Stimulated activated CD4-positive, alpha-beta T cell treated with anti-CD3 and anti-CD28 coated beads, Interleukin-12 subunit alpha, Interleukin-12 subunit beta, amount 100 ng/mL, for 4 hours (primary cell): ENCODE results near the gene GBA2.

ENCODE experiments used
- DNase-seq: peaks from one replicate; pipeline ENCODE4 v3.0.0-alpha.2; 2020

The GBA2 gene

DNA sequence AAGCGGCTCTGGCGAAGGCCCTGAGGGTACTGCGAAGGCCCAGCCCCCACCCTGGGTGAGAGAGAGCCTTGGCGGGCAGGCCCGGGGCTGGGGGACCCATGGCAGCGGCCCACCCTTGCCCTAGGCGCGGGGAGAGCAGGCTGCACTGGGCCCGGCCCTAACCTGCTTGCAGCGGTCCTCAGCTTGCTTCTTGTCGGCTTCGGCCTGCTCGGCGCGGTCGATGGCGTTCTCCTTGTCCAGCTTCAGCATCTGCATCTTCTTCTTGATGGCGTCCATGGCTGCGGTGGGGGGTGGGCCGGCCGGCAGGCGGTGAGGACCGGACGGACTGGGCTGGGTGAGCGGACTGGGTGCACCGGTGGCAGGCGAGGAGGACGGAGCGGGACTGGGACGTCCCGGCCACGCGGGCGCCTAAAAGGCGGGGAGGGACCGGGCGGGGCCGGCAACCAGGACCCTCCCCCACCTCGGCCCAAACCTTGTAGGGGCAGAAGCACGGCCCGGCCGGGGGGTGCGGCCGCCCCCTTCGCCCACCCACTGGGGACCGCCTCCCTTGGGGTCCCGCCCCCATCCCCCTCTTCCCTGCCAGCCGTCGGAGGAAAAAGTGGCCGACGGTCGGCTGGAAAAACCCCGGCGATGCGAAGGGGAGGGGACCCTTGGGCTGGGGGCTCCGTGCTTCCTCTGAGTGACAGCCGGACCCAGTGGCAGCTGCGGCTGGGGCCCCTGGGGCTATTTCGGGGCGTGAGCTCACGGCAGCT, 59.3 kb downstream of the GBA2 start, which contains the start of gene TPM2:
Gene TPM2 (minus strand): TSS at position 384 of the 752 bp plus-strand sequence. CDS start 108 bp downstream, at position 276.
- DNase-seq: no peak

DNA sequence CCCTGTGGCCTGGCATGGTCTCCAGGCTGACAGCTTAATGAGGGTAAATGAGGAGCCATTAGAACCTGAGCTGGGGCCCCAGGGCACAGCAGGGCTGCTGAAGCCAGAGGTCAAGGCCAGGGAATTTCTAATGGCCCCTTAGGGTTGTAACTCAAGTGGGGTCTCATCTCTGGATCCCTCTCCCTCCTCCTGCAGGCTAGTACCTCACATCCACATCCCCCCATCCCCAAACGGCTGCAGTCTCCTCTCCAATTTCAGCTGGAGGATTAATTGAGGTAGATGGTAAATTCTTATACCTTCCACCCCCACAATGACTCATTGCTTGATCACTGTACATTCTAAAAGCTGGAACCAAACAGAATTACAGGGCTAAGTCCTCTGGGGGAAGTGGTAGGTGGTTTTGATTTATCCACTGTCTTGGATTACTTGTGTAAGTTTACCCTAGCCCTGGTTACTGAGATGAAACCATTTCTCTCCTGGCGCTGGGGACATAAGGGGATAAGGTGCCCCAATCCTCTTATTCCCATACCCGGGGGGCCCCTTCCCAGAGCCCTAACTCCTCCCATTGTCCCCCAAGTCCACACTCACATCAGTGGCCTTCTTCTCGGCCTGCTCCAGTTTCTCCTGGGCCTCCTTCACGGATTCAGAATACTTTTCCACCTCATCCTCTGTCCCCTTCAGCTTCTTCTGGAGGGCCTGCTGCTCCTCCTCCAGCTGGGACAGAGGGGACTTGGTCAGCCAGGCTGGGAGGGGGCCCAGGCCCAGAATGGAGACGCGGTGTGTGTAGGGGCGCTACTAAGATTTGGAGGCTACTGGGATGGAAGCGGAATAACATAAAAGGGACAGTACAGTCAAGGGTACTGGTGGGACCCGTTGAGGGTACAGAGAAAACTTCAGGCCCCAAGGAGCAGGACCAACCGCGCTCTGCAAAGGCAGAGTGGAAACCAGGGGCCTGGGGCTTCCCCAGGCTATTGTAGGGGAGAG, 60.2 kb downstream of the GBA2 start:
- DNase-seq: no peak

DNA sequence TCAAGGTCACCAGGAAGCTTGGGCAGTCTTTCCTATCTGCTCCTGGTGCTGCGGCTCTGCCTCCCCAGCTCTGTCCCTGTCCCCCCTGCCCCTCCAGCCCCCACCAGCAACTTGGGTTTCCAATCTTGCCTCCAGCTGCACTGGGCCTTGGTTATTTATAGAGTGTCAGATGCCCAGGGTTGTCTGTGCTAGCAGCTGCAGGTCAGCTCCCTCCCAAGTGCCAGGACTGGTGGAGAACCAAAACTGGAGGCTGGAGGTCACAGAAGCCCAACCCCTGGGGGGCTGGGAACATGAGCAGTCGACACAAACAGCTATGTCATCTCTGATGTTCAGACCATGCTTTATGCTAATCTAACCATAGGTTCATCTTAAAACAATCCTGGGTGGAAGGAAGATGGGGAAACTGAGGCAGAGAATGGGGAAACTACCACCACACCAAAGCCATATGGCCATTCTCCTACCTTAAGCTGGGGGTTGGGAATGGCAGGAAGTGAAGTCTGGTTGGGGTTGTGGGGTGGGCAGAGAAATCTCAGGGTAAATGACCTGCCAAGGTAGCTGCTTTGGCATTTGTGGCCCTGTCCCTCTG, 61.0 kb downstream of the GBA2 start:
- no peak for DNase-seq

DNA sequence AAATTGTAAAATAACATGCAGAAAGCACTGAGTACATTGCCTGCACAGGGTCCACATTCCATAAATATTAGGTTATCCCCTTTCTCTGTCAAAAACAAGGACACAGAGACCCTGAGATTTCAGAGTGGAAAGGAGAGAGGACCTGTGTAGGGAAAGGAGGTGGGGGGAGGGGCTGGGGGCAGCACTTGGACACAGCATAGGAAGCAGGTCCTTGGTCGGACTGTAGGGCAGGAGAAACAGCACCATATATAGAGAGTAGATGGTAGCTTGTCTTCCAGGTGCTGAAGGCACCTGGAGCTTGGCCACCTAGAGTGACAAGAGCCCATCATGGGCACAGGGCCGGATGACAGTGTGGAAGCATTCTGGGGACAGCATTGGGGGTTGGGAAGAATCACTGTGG, 61.7 kb downstream of the GBA2 start:
- no peak for DNase-seq
